Esophagus squamous epithelium (tissue), 5 donors: Measurements from ENCODE around the gene TMEM258. TPM values are rescaled to one million over a fixed set of nuclear protein-coding genes. Genes with fewer than 3 reads are reported as not detected.

ENCODE experiments used
- DNase-seq: peaks from one replicate; lab custom pipeline; 2025; lab: John Stamatoyannopoulos, UW
- H3K27ac ChIP-seq, 4 donors: fragments of 200-600 bp; sonication (generic); one replicate each; pipeline ENCODE4 v1.5.1; 2016 to 2019; ENCODE audit warnings: mild to moderate bottlenecking in 1 of 4
- H3K27me3 ChIP-seq, 4 donors: fragments of 200-600 bp; sonication (generic); 1 replicate in 3 of 4; 2 replicates in 1 of 4; pipeline versions ENCODE4 v1.5.1 to v1.6.0; 2017 to 2021; ENCODE audit warnings: antibody characterized with exemption in 1 of 4
- H3K36me3 ChIP-seq, 3 donors: fragments of 200-600 bp; sonication (generic); one replicate each; pipeline ENCODE4 v1.5.1; 2016 to 2019
- H3K4me1 ChIP-seq, 3 donors: fragments of 200-600 bp; sonication (generic); one replicate each; pipeline ENCODE4 v1.5.1; 2017 to 2019
- H3K4me3 ChIP-seq, 4 donors: fragments of 200-600 bp; sonication (generic); 1 replicate in 3 of 4; 2 replicates in 1 of 4; pipeline ENCODE4 v1.5.1; 2016 to 2019; ENCODE audit warnings: mild to moderate bottlenecking in 2 of 4, moderate library complexity in 1 of 4
- H3K9me3 ChIP-seq, 3 donors: fragments of 200-600 bp; sonication (generic); one replicate each; pipeline ENCODE4 v1.5.1; 2016 to 2019
- CTCF ChIP-seq, 6 experiments: fragments of 450-650 bp in 4 of 6; fragments of 200-600 bp in 2 of 6; sonication (generic) in 2 of 6; IDR thresholded peaks; one replicate each; pipeline ENCODE4 v1.5.1; 2016 to 2019; ENCODE audit warnings: antibody characterized with exemption in 6 of 6, mild to moderate bottlenecking in 4 of 6, moderate library complexity in 4 of 6
- POLR2A ChIP-seq, 4 donors: fragments of 450-650 bp; IDR thresholded peaks; one replicate each; pipeline ENCODE4 v1.6.1; 2017; ENCODE audit warnings: antibody characterized with exemption in 4 of 4, mild to moderate bottlenecking in 4 of 4, moderate library complexity in 3 of 4
- WGBS, 2 donors: methylation state at CpG; one replicate each; pipeline ENCODE4 v1.1.5; 2018; 5-methylcytosine and 5-hydroxymethylcytosine counted together
- intact Hi-C: fragments of 100-400 bp; cut with DNase I; formaldehyde crosslinking; loops from one replicate; pipeline ENCODE4 v1.15.0; 2022
- total RNA-seq, 4 donors: library from RNA; depleted of rRNA; stranded (reverse); fragments of >200 nt; gene quantifications; one replicate each; pipeline ENCODE4 v1.1.0, GENCODE V29; 2016
- donor health status: DM: yes; HTN: yes; CAD: no.

Gene TMEM258
- total RNA-seq, 4 donors from 2014 or later, result 32.3 to 54.2 (median 37.9) TPM

GRCh38 chr11:61761440-61762222, 30.8 kb downstream of the TMEM258 start:
- peaks cover 0 to 54% (median 0%) of the 10 kb centered on the region in 4 donors for H3K27me3 ChIP-seq
- intact Hi-C loops, result no loop called here
- no peak for DNase-seq

GRCh38 chr11:61760946-61761345, 31.5 kb downstream of the TMEM258 start:
- peaks cover 0 to 9% (median 0%) of the 10 kb centered on the region in 3 donors for H3K4me1 ChIP-seq

More at GRCh38 chr11:61761440-61762222, 30.8 kb downstream of the TMEM258 start:
- Histone ChIP-seq H3K27ac (no peak overlapping the region), H3K36me3 (no peaks in the 10 kb centered on the region), H3K4me1 (peaks cover 0 to 6% (median 0%) of the 10 kb centered on the region in 3 donors), H3K9me3 (no peaks in the 10 kb centered on the region), H3K4me3 (no peak overlapping the region)
- WGBS, 2 donors, result 70 to 77% methylated on average over 6 to 10 of the region's 11 CpGs
- TF ChIP-seq POLR2A (IDR thresholded peaks at IDR 0.05) (no peak), CTCF (IDR thresholded peaks at IDR 0.05) (no peak)

GRCh38 chr11:61757213-61757862, 35.1 kb downstream of the TMEM258 start:
- H3K4me1 ChIP-seq, result peaks cover 4 to 18% (median 5%) of the 10 kb centered on the region in 3 donors
- 81 to 86% methylated on average over 8 to 12 of the region's 15 CpGs for WGBS, 2 donors

More at GRCh38 chr11:61760946-61761345, 31.5 kb downstream of the TMEM258 start:
- no peaks in the 10 kb centered on the region for H3K9me3 ChIP-seq
- H3K27me3 ChIP-seq, result peaks cover 0 to 54% (median 0%) of the 10 kb centered on the region in 4 donors
- no peaks in the 10 kb centered on the region for H3K36me3 ChIP-seq
- H3K4me3 ChIP-seq, result no peak overlapping the region
- no peak overlapping the region for H3K27ac ChIP-seq
- WGBS, 2 donors, result no CpG with 5 or more reads among the region's 13 CpGs
- no peak for DNase-seq
- intact Hi-C loops, result no loop called here
- TF ChIP-seq POLR2A (IDR thresholded peaks at IDR 0.05) (no peak), CTCF (IDR thresholded peaks at IDR 0.05) (no peak)

GRCh38 chr11:61756452-61757212, 35.8 kb downstream of the TMEM258 start:
- TF ChIP-seq CTCF (IDR thresholded peaks at IDR 0.05) (no peak), POLR2A (IDR thresholded peaks at IDR 0.05) (no peak)
- Histone ChIP-seq H3K4me1 (peaks cover 4 to 23% (median 9%) of the 10 kb centered on the region in 3 donors), H3K36me3 (no peaks in the 10 kb centered on the region), H3K27ac (no peak overlapping the region), H3K27me3 (peaks cover 0 to 41% (median 0%) of the 10 kb centered on the region in 4 donors), H3K9me3 (no peaks in the 10 kb centered on the region), H3K4me3 (no peak overlapping the region)
- intact Hi-C loops, result no loop called here
- no peak for DNase-seq
- WGBS, 2 donors, result 77 to 96% methylated on average over 3 to 5 of the region's 9 CpGs

More at GRCh38 chr11:61757213-61757862, 35.1 kb downstream of the TMEM258 start:
- Histone ChIP-seq H3K27ac (no peak overlapping the region), H3K36me3 (no peaks in the 10 kb centered on the region), H3K9me3 (no peaks in the 10 kb centered on the region), H3K27me3 (peaks cover 0 to 41% (median 0%) of the 10 kb centered on the region in 4 donors), H3K4me3 (no peak overlapping the region)
- intact Hi-C loops, result no loop called here
- DNase-seq, result no peak
- no peak for TF ChIP-seq CTCF (IDR thresholded peaks at IDR 0.05)
- TF ChIP-seq POLR2A (IDR thresholded peaks at IDR 0.05), result no peak
